ENCODE measurements around the gene MEGF6.

DNA sequence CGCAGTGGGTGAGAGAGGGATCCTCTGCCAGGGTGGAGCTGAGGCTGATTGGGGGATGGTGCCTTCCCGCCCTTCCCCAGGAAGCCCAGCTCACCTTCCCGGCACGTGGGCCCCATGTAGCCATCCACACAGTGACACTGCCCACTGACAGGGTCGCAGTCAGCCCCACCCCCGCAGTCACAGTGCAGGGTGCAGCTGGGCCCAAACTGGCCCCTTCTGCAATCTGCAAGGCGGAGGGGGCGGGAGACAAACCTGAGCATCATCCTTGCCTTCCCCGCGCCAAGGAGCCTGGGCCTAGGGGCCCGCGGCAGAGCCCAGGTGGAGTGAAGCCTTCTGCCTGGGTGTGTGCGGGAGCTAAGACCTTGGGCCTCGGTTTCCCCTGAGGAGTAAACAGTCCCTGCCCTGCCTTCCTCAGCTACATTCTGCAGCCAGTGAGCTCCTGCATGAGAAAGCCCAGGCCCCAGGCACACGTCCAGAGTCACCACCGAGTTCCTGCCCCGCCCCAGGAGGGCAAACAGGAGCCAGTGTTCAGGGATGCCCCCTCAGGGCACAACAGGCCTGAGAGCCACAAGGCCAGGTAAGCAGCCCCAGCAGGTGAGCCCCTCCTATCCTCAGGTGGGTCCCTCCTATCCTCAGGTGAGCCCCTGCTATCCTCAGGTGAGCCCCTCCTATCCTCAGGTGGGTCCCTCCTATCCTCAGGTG, 118.6 kb downstream of the MEGF6 start:
- TF ChIP-seq, protein P1, sequence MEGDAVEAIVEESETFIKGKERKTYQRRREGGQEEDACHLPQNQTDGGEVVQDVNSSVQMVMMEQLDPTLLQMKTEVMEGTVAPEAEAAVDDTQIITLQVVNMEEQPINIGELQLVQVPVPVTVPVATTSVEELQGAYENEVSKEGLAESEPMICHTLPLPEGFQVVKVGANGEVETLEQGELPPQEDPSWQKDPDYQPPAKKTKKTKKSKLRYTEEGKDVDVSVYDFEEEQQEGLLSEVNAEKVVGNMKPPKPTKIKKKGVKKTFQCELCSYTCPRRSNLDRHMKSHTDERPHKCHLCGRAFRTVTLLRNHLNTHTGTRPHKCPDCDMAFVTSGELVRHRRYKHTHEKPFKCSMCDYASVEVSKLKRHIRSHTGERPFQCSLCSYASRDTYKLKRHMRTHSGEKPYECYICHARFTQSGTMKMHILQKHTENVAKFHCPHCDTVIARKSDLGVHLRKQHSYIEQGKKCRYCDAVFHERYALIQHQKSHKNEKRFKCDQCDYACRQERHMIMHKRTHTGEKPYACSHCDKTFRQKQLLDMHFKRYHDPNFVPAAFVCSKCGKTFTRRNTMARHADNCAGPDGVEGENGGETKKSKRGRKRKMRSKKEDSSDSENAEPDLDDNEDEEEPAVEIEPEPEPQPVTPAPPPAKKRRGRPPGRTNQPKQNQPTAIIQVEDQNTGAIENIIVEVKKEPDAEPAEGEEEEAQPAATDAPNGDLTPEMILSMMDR (IDR thresholded peaks at IDR 0.05): no peak
- no peak for TF ChIP-seq EZH2 (IDR thresholded peaks at IDR 0.05; ENCODE audit: borderline replicate concordance, insufficient read depth, low read depth, low read length, poor library complexity, severe bottlenecking)
